Measurements from ENCODE around the gene RHOT1.
A peak's percentile ranks its signal among the peaks of the same experiment; 100 is the strongest.
"Not testable (repeated sequence)": the region's sequence is repeated elsewhere in the genome, so short reads cannot be mapped to it uniquely, and the experiment has no call there.

The RHOT1 gene

DNA sequence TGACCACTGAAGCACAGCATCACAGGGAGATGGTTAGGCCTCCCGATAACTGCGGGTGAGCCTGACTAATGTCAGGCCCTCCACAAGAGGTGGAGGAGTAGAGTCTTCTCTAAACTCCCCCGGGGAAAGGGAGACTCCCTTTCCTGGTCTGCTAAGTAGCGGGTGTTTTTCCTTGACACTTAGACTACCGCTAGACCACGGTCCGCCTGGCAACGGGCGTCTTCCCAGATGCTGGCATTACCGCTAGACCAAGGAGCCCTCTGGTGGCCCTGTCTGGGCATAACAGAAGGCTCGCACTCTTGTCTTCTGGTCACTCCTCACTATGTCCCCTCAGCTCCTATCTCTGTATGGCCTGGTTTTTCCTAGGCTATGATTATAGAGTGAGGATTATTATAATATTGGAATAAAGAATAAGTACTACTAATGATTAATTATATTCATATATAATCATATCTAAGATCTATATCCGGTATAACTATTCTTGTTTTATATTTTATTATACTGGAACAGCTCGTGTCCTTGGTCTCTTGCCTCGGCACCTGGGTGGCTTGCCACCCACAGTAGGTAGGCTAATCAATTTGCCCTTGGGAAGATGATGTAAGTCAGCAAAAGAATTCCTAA, 6.7 kb upstream of the RHOT1 start:
- H3K9me3 ChIP-seq (ENCODE audit: insufficient read depth, low read depth, low read length); H3K27ac ChIP-seq (ENCODE audit: low read depth, low read length); H2BK12ac ChIP-seq (ENCODE audit: low read length); H3K18ac ChIP-seq (ENCODE audit: low read length); H2AK5ac ChIP-seq (ENCODE audit: low read length); H3K4me2 ChIP-seq (ENCODE audit: low read length); H4K8ac ChIP-seq (ENCODE audit: low read depth, low read length); H2BK120ac ChIP-seq (ENCODE audit: insufficient read depth, low read length, poor library complexity); H3K79me1 ChIP-seq (ENCODE audit: low read length); H3K4me3 ChIP-seq (ENCODE audit: low read depth, low read length); H3K79me2 ChIP-seq (ENCODE audit: control insufficient read depth, insufficient read depth, low read length, poor library complexity); H2AFZ ChIP-seq (ENCODE audit: insufficient read depth, low read length, poor library complexity); H3K9ac ChIP-seq (ENCODE audit: low read length); H3K27me3 ChIP-seq (ENCODE audit: insufficient read depth, low read length); H3K4me1 ChIP-seq (ENCODE audit: control insufficient read depth in 1 of 2, insufficient read depth in 2 of 2, low read length in 2 of 2); H3K14ac ChIP-seq (ENCODE audit: low read length); H3K36me3 ChIP-seq (ENCODE audit: control insufficient read depth in 1 of 2, insufficient read depth in 2 of 2, low read length in 2 of 2); H3K4ac ChIP-seq (ENCODE audit: low read depth, low read length); H4K91ac ChIP-seq (ENCODE audit: low read depth, low read length); H3K23ac ChIP-seq (ENCODE audit: low read length); H2BK5ac ChIP-seq (ENCODE audit: low read depth, low read length, poor library complexity); H4K12ac ChIP-seq (ENCODE audit: low read depth, low read length): not testable (repeated sequence)
- WGBS (ENCODE audit: extremely low coverage, insufficient coverage, insufficient read length): no CpG with 5 or more reads among the region's 14 CpGs
- peak in 1 of 2 donors; percentile 20 for DNase-seq

DNA sequence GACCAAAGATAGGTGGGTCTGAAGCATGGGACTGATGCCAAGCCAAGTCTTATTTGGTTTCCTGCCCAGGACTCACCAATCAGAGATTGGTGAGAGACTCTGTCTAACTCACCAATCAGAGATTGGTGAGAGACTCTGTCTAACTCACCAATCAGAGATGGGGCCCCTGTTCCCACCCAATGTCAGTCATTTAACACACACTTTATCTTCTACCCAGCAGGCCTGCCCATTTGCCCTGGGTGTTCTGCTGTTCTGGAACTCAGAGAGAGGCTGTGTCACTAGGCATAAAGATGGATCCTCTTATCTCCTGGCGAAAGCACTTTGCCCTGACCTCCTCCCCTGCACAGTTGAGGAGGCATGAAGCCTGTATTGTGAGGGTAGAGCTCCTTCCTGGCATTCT, 5.4 kb upstream of the RHOT1 start:
- Histone ChIP-seq H3K4ac (ENCODE audit: low read depth, low read length) (no peak overlapping the region), H3K36me3 (ENCODE audit: control insufficient read depth in 1 of 2, insufficient read depth in 2 of 2, low read length in 2 of 2) (no peaks in the 10 kb centered on the region), H4K8ac (ENCODE audit: low read depth, low read length) (no peak overlapping the region), H2AFZ (ENCODE audit: insufficient read depth, low read length, poor library complexity) (no peak overlapping the region), H4K12ac (ENCODE audit: low read depth, low read length) (no peak overlapping the region), H3K9ac (ENCODE audit: low read length) (no peak overlapping the region), H3K79me2 (ENCODE audit: control insufficient read depth, insufficient read depth, low read length, poor library complexity) (no peaks in the 10 kb centered on the region), H3K9me3 (ENCODE audit: insufficient read depth, low read depth, low read length) (no peaks in the 10 kb centered on the region), H3K4me2 (ENCODE audit: low read length) (no peak overlapping the region), H4K91ac (ENCODE audit: low read depth, low read length) (no peak overlapping the region), H2AK5ac (ENCODE audit: low read length) (no peak overlapping the region), H3K4me3 (ENCODE audit: low read depth, low read length) (no peak overlapping the region), H3K27ac (ENCODE audit: low read depth, low read length) (no peak overlapping the region), H2BK5ac (ENCODE audit: low read depth, low read length, poor library complexity) (no peak overlapping the region), H3K79me1 (ENCODE audit: low read length) (peaks cover under 1% of the 10 kb centered on the region), H2BK120ac (ENCODE audit: insufficient read depth, low read length, poor library complexity) (no peak overlapping the region), H3K4me1 (ENCODE audit: control insufficient read depth in 1 of 2, insufficient read depth in 2 of 2, low read length in 2 of 2) (no peaks in the 10 kb centered on the region), H3K18ac (ENCODE audit: low read length) (no peak overlapping the region), H2BK12ac (ENCODE audit: low read length) (no peak overlapping the region), H3K14ac (ENCODE audit: low read length) (no peak overlapping the region), H3K27me3 (ENCODE audit: insufficient read depth, low read length) (no peaks in the 10 kb centered on the region), H3K23ac (ENCODE audit: low read length) (no peak overlapping the region)
- DNase-seq: no peak
- no CpG with 5 or more reads among the region's 1 CpG for whole genome bisulfite sequencing (ENCODE audit: extremely low coverage, insufficient coverage, insufficient read length)

DNA sequence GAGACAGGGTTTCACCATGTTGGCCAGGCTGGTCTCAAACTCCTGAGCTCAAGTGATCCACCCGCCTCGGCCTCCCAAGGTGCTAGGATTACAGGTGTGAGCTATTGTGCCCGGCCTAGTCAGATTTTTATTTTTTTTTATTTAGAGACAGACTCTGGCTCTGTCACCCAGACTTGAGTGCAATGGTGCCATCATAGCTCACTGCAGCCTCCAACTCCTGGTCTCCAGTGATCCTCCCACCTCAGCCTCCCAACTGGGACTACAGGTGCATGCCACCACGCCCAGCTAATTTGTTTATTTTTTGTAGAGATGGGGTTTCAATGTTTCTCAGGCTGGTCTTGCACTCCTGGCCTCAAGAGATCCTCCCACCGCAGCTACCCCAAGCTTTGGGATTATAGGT, 2.8 kb upstream of the RHOT1 start:
- not testable (repeated sequence) for H3K79me1 ChIP-seq (ENCODE audit: low read length); H2BK120ac ChIP-seq (ENCODE audit: insufficient read depth, low read length, poor library complexity); H3K9me3 ChIP-seq (ENCODE audit: insufficient read depth, low read depth, low read length)

DNA sequence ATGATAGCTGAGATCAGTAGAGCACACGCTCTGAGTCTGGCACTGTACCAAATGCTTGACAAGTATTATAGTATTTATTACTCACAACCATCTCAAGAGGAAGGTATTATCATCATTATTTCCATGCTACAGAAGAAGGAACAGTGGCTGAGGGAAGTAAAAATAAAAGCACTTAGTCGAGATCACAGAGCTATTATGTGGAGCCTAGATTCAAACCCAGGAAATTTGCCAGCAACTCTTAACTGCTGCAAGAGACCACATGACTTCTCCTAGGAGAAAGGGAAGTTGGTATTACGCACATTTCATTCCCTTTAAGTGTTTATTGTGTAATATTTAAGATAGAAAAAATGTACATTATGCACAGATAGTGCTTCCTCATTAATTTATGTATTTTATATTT, 1.0 kb upstream of the RHOT1 start:
- Histone ChIP-seq H4K8ac (ENCODE audit: low read depth, low read length) (no peak overlapping the region), H3K18ac (ENCODE audit: low read length) (no peak overlapping the region), H2BK5ac (ENCODE audit: low read depth, low read length, poor library complexity) (no peak overlapping the region), H2AK5ac (ENCODE audit: low read length) (no peak overlapping the region), H4K91ac (ENCODE audit: low read depth, low read length) (no peak overlapping the region), H2AFZ (ENCODE audit: insufficient read depth, low read length, poor library complexity) (no peak overlapping the region), H3K14ac (ENCODE audit: low read length) (no peak overlapping the region), H3K4me1 (ENCODE audit: control insufficient read depth in 1 of 2, insufficient read depth in 2 of 2, low read length in 2 of 2) (no peaks in the 10 kb centered on the region), H3K4me2 (ENCODE audit: low read length) (no peak overlapping the region), H3K79me1 (ENCODE audit: low read length) (peaks cover 8% of the 10 kb centered on the region), H3K9me3 (ENCODE audit: insufficient read depth, low read depth, low read length) (no peaks in the 10 kb centered on the region), H3K9ac (ENCODE audit: low read length) (no peak overlapping the region), H2BK12ac (ENCODE audit: low read length) (no peak overlapping the region), H3K27ac (ENCODE audit: low read depth, low read length) (no peak overlapping the region), H3K36me3 (ENCODE audit: control insufficient read depth in 1 of 2, insufficient read depth in 2 of 2, low read length in 2 of 2) (peaks cover 0 to 2% of the 10 kb centered on the region in 2 experiments), H3K4me3 (ENCODE audit: low read depth, low read length) (no peak overlapping the region), H3K23ac (ENCODE audit: low read length) (no peak overlapping the region), H3K79me2 (ENCODE audit: control insufficient read depth, insufficient read depth, low read length, poor library complexity) (peaks cover 5% of the 10 kb centered on the region), H3K27me3 (ENCODE audit: insufficient read depth, low read length) (no peaks in the 10 kb centered on the region), H2BK120ac (ENCODE audit: insufficient read depth, low read length, poor library complexity) (no peak overlapping the region), H4K12ac (ENCODE audit: low read depth, low read length) (no peak overlapping the region), H3K4ac (ENCODE audit: low read depth, low read length) (no peak overlapping the region)
- no CpG with 5 or more reads among the region's 3 CpGs for WGBS (ENCODE audit: extremely low coverage, insufficient coverage, insufficient read length)
- DNase-seq: peak; percentile 19 to 54

More for the DNA sequence above, 2.8 kb upstream of the RHOT1 start:
- not testable (repeated sequence) for H4K12ac ChIP-seq (ENCODE audit: low read depth, low read length); H2BK12ac ChIP-seq (ENCODE audit: low read length); H3K36me3 ChIP-seq (ENCODE audit: control insufficient read depth in 1 of 2, insufficient read depth in 2 of 2, low read length in 2 of 2); H3K79me2 ChIP-seq (ENCODE audit: control insufficient read depth, insufficient read depth, low read length, poor library complexity); H3K14ac ChIP-seq (ENCODE audit: low read length); H3K18ac ChIP-seq (ENCODE audit: low read length); H2BK5ac ChIP-seq (ENCODE audit: low read depth, low read length, poor library complexity); H3K23ac ChIP-seq (ENCODE audit: low read length); H3K4me2 ChIP-seq (ENCODE audit: low read length); DNase-seq; H2AFZ ChIP-seq (ENCODE audit: insufficient read depth, low read length, poor library complexity); H2AK5ac ChIP-seq (ENCODE audit: low read length); H3K4me1 ChIP-seq (ENCODE audit: control insufficient read depth in 1 of 2, insufficient read depth in 2 of 2, low read length in 2 of 2); H4K8ac ChIP-seq (ENCODE audit: low read depth, low read length); H3K4me3 ChIP-seq (ENCODE audit: low read depth, low read length); H3K4ac ChIP-seq (ENCODE audit: low read depth, low read length); H3K9ac ChIP-seq (ENCODE audit: low read length); H4K91ac ChIP-seq (ENCODE audit: low read depth, low read length); H3K27ac ChIP-seq (ENCODE audit: low read depth, low read length); H3K27me3 ChIP-seq (ENCODE audit: insufficient read depth, low read length)
- no CpG with 5 or more reads among the region's 5 CpGs for WGBS (ENCODE audit: extremely low coverage, insufficient coverage, insufficient read length)

Measured in trophoblast cell (in vitro differentiated cells and primary cell).